KMS-11 (cell line): ENCODE measurements around the gene TPBGL.

ENCODE experiments used
- H2AFZ ChIP-seq: fragments of 200-600 bp; sonication (generic); 2 replicates; pipeline ENCODE4 v1.6.1; 2016; ENCODE audit warnings: antibody characterized with exemption, mixed run types, low read depth
- H3K27ac ChIP-seq: fragments of 200-600 bp; sonication (generic); 2 replicates; pipeline ENCODE4 v1.6.1; 2016; ENCODE audit warnings: mild to moderate bottlenecking, mixed run types
- H3K27me3 ChIP-seq: fragments of 200-600 bp; sonication (generic); 2 replicates; pipeline ENCODE4 v1.6.1; 2017; ENCODE audit warnings: mild to moderate bottlenecking, low read depth, mixed run types, moderate library complexity; ENCODE audit not compliant: insufficient read depth
- H3K36me3 ChIP-seq: fragments of 200-600 bp; sonication (generic); 2 replicates; pipeline ENCODE4 v1.6.1; 2017; ENCODE audit warnings: mild to moderate bottlenecking, mixed run types; ENCODE audit not compliant: insufficient read depth
- H3K4me1 ChIP-seq: fragments of 200-600 bp; sonication (generic); 2 replicates; pipeline ENCODE4 v1.6.1; 2016; ENCODE audit warnings: mild to moderate bottlenecking, low read depth, mixed run types; ENCODE audit not compliant: poor library complexity, severe bottlenecking
- H3K4me2 ChIP-seq: fragments of 200-600 bp; sonication (generic); 2 replicates; pipeline ENCODE4 v1.7.0; 2016; ENCODE audit warnings: mild to moderate bottlenecking, mixed run types
- H3K4me3 ChIP-seq: fragments of 200-600 bp; sonication (generic); IDR thresholded peaks from 2 replicates; pipeline ENCODE4 v1.6.1; 2017; ENCODE audit warnings: low read depth, low read length, mixed read lengths; ENCODE audit not compliant: insufficient read depth
- H3K79me2 ChIP-seq: fragments of 200-600 bp; sonication (generic); 2 replicates; pipeline ENCODE4 v1.6.1; 2016; ENCODE audit warnings: low read depth, mixed run types; ENCODE audit not compliant: insufficient read depth
- H3K9ac ChIP-seq: fragments of 200-600 bp; sonication (generic); 2 replicates; pipeline ENCODE4 v1.6.1; 2016; ENCODE audit warnings: mild to moderate bottlenecking, mixed run types
- H4K20me1 ChIP-seq: fragments of 200-600 bp; sonication (generic); 2 replicates; pipeline ENCODE4 v1.6.1; 2016; ENCODE audit warnings: mild to moderate bottlenecking, mixed run types; ENCODE audit not compliant: insufficient read depth
- CTCF ChIP-seq: fragments of 200-600 bp; sonication (generic); conservative IDR thresholded peaks from 2 replicates; pipeline ENCODE4 v1.6.1; 2017; ENCODE audit warnings: low read depth, mild to moderate bottlenecking, antibody characterized with exemption, low read length, moderate library complexity, mixed read lengths

The TPBGL gene

GRCh38 chr11:75276186-75276585, 35.6 kb downstream of the TPBGL start:
- no peak for TF ChIP-seq CTCF
- Histone ChIP-seq H3K9ac (no peak overlapping the region), H3K27ac (no peak overlapping the region), H3K4me3 (no peak overlapping the region), H4K20me1 (no peaks in the 10 kb centered on the region), H2AFZ (no peak overlapping the region), H3K27me3 (no peaks in the 10 kb centered on the region), H3K4me2 (no peak overlapping the region), H3K79me2 (no peaks in the 10 kb centered on the region), H3K4me1 (no peaks in the 10 kb centered on the region), H3K36me3 (no peaks in the 10 kb centered on the region)

- no peaks in the 10 kb centered on the region for H3K27me3 ChIP-seq
- H3K4me1 ChIP-seq = no peaks in the 10 kb centered on the region
- H4K20me1 ChIP-seq = no peaks in the 10 kb centered on the region
- no peaks in the 10 kb centered on the region for H3K36me3 ChIP-seq
- H3K4me3 ChIP-seq = no peak overlapping the region
- no peak overlapping the region for H3K9ac ChIP-seq
- H3K27ac ChIP-seq = no peak overlapping the region
- H3K79me2 ChIP-seq = no peaks in the 10 kb centered on the region
- H3K4me2 ChIP-seq = no peak overlapping the region
- H2AFZ ChIP-seq = no peak overlapping the region
- no peak for TF ChIP-seq CTCF
Measured at GRCh38 chr11:75276686-75277085, 36.1 kb downstream of the TPBGL start.

- H3K27me3 ChIP-seq = no peaks in the 10 kb centered on the region
- no peaks in the 10 kb centered on the region for H3K4me1 ChIP-seq
- TF ChIP-seq CTCF = no peak
- no peak overlapping the region for H3K9ac ChIP-seq
- H2AFZ ChIP-seq = no peak overlapping the region
- no peak overlapping the region for H3K4me2 ChIP-seq
- no peak overlapping the region for H3K4me3 ChIP-seq
- H4K20me1 ChIP-seq = no peaks in the 10 kb centered on the region
- H3K79me2 ChIP-seq = no peaks in the 10 kb centered on the region
- H3K36me3 ChIP-seq = no peaks in the 10 kb centered on the region
- H3K27ac ChIP-seq = no peak overlapping the region
Measured at GRCh38 chr11:75277211-75277805, 36.7 kb downstream of the TPBGL start.

GRCh38 chr11:75277991-75278790, 37.6 kb downstream of the TPBGL start:
- Histone ChIP-seq H3K4me3 (no peak overlapping the region), H3K79me2 (no peaks in the 10 kb centered on the region), H4K20me1 (no peaks in the 10 kb centered on the region), H3K27me3 (no peaks in the 10 kb centered on the region), H3K9ac (no peak overlapping the region), H3K27ac (no peak overlapping the region), H3K36me3 (no peaks in the 10 kb centered on the region), H2AFZ (no peak overlapping the region), H3K4me1 (no peaks in the 10 kb centered on the region), H3K4me2 (no peak overlapping the region)
- no peak for TF ChIP-seq CTCF
